Glutamatergic neuron (in vitro differentiated cells): ENCODE measurements around the gene TTC8. TPM values are rescaled to one million over a fixed set of nuclear protein-coding genes. Genes with fewer than 3 reads are reported as not detected.

ENCODE experiments used
- DNase-seq: peaks from one replicate; pipeline ENCODE4 v3.0.0; 2022
- H3K27ac Mint-ChIP-seq: one replicate; pipeline ENCODE4 v1.8.0; 2020; ENCODE audit warnings: mild to moderate bottlenecking, mixed read lengths, inconsistent platforms; ENCODE audit not compliant: unreplicated experiment
- H3K27me3 Mint-ChIP-seq: one replicate; pipeline ENCODE4 v1.8.0; 2020; ENCODE audit warnings: mild to moderate bottlenecking, moderate library complexity, mixed read lengths, inconsistent platforms; ENCODE audit not compliant: unreplicated experiment
- H3K36me3 Mint-ChIP-seq: one replicate; pipeline ENCODE4 v1.8.0; 2020; ENCODE audit warnings: mild to moderate bottlenecking, mixed read lengths, inconsistent platforms; ENCODE audit not compliant: unreplicated experiment
- H3K4me1 Mint-ChIP-seq: one replicate; pipeline ENCODE4 v1.8.0; 2020; ENCODE audit warnings: mild to moderate bottlenecking, low read depth, mixed read lengths, inconsistent platforms; ENCODE audit not compliant: unreplicated experiment
- H3K4me3 Mint-ChIP-seq: one replicate; pipeline ENCODE4 v1.8.0; 2020; ENCODE audit warnings: mild to moderate bottlenecking, mixed read lengths, inconsistent platforms; ENCODE audit not compliant: unreplicated experiment
- H3K9me3 Mint-ChIP-seq: one replicate; pipeline ENCODE4 v1.8.0; 2020; ENCODE audit warnings: mild to moderate bottlenecking, moderate library complexity, mixed read lengths, inconsistent platforms; ENCODE audit not compliant: unreplicated experiment
- total RNA-seq: library from RNA; stranded (reverse); fragmentation: NEBNext Ultra II Directional; extraction: Animal tissue kit (Norgen Biotek cat#: 25700); gene quantifications from one replicate; pipeline ENCODE4 v1.2.1, GENCODE V29; 2021; ENCODE audit not compliant: unreplicated experiment
- TF ChIP-seq, protein P1 (sequence below): fragments of 200-600 bp; sonication (generic); IDR thresholded peaks from one replicate; pipeline ENCODE4 v1.5.0; 2021; ENCODE audit not compliant: partially characterized antibody, unreplicated experiment

The TTC8 gene
- total RNA-seq, 1 donor from 2014 or later = 7.6 TPM

DNA sequence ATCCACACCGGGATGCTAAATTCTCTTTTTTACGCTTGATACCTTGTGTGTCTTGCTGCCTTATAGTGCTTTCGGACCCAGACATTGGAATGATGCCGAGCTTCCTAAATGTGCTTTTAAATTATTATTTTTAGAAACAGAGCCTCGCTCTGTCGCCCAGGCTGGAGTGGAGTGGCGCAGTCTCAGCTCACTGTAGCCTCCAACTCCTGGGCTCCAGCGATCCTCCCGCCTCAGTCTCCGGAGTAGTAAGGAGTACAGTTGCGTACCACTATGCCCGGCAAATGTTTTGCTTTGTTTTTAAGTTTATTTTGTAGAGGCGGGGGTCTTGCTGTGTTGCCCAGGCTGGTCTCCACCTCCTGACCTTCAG is 31.2 kb upstream of the TTC8 start:
- H3K9me3 Mint-ChIP-seq = peaks cover 5% of the 10 kb centered on the region
- peak overlapping the region; percentile 12 for H3K27ac Mint-ChIP-seq
- TF ChIP-seq, protein P1, sequence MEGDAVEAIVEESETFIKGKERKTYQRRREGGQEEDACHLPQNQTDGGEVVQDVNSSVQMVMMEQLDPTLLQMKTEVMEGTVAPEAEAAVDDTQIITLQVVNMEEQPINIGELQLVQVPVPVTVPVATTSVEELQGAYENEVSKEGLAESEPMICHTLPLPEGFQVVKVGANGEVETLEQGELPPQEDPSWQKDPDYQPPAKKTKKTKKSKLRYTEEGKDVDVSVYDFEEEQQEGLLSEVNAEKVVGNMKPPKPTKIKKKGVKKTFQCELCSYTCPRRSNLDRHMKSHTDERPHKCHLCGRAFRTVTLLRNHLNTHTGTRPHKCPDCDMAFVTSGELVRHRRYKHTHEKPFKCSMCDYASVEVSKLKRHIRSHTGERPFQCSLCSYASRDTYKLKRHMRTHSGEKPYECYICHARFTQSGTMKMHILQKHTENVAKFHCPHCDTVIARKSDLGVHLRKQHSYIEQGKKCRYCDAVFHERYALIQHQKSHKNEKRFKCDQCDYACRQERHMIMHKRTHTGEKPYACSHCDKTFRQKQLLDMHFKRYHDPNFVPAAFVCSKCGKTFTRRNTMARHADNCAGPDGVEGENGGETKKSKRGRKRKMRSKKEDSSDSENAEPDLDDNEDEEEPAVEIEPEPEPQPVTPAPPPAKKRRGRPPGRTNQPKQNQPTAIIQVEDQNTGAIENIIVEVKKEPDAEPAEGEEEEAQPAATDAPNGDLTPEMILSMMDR = no peak
- DNase-seq = no peak
- H3K27me3 Mint-ChIP-seq = peaks cover 8% of the 10 kb centered on the region
- peak overlapping the region; percentile 85 for H3K4me3 Mint-ChIP-seq
- H3K4me1 Mint-ChIP-seq = no peaks in the 10 kb centered on the region
- H3K36me3 Mint-ChIP-seq = no peaks in the 10 kb centered on the region

DNA sequence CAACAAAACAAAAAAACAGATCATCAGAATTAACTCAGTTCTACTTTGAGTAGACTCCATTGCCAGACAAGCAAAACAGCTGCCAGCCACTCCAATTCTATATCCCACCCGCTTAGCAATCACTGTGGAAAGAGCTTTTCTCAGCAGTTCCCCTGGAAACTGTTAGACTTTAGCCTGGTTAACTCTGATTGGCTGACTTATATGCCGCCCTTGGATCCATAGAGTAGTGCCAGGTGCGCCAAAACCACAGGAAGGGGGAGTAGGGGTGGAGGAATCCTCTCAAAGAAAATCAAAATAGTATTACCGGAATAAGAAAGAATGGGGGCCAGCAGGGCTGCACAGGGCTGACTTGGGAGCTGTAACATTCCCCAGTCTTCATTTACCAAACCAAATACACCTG is 26.3 kb upstream of the TTC8 start:
- H3K4me3 Mint-ChIP-seq = no peak overlapping the region

DNA sequence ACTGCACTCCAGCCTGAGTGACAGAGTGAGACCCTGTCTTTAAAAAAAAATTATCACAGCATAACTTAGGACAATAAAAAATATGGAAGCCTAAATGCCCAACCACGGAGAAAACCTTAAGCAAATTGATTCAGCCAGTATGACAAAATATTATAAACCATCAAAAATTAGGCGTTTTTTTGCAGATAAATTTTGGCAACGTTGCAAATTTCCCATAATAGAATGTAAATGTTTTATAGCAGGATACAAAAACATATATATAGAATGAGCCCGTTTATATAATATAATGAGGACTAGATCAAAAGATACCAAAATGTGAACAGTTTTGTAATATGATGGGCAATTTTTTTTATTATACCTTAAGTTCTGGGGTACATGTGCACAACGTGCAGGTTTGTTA is 24.9 kb upstream of the TTC8 start:
- no peaks in the 10 kb centered on the region for H3K27me3 Mint-ChIP-seq
- peaks cover 2% of the 10 kb centered on the region for H3K9me3 Mint-ChIP-seq
- no peak for DNase-seq
- H3K4me3 Mint-ChIP-seq = no peak overlapping the region
- no peaks in the 10 kb centered on the region for H3K4me1 Mint-ChIP-seq
- no peak overlapping the region for H3K27ac Mint-ChIP-seq
- TF ChIP-seq, protein P1 = no peak
- no peaks in the 10 kb centered on the region for H3K36me3 Mint-ChIP-seq

More for the DNA sequence above, 26.3 kb upstream of the TTC8 start:
- TF ChIP-seq, protein P1 = no peak
- no peaks in the 10 kb centered on the region for H3K36me3 Mint-ChIP-seq
- no peaks in the 10 kb centered on the region for H3K4me1 Mint-ChIP-seq
- DNase-seq = no peak
- H3K27ac Mint-ChIP-seq = no peak overlapping the region
- peaks cover 3% of the 10 kb centered on the region for H3K9me3 Mint-ChIP-seq
- H3K27me3 Mint-ChIP-seq = peaks cover 5% of the 10 kb centered on the region

DNA sequence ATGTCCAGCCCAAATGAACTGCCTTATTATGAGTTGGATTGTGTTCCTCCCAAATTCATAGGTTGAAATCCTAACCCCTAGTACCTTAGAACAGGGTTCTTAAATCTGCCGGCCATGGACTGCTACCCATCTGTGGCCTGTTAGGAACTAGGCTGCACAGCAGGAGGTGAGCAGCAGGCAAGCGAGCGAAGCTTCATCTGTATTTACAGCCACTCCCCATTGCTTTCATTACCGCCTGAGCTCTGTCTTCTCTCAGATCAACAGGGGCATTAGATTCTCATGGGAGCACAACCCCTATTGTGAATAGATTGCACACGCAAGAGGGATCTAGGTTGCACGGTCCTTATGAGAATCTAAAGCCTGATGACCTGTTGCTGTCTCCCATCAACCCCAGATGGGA is 21.9 kb upstream of the TTC8 start:
- no peak for DNase-seq
- no peak overlapping the region for H3K4me3 Mint-ChIP-seq
- peaks cover 1% of the 10 kb centered on the region for H3K27me3 Mint-ChIP-seq
- TF ChIP-seq, protein P1 = no peak
- H3K9me3 Mint-ChIP-seq = peaks cover 2% of the 10 kb centered on the region
- H3K27ac Mint-ChIP-seq = no peak overlapping the region
- H3K4me1 Mint-ChIP-seq = no peaks in the 10 kb centered on the region
- no peaks in the 10 kb centered on the region for H3K36me3 Mint-ChIP-seq

DNA sequence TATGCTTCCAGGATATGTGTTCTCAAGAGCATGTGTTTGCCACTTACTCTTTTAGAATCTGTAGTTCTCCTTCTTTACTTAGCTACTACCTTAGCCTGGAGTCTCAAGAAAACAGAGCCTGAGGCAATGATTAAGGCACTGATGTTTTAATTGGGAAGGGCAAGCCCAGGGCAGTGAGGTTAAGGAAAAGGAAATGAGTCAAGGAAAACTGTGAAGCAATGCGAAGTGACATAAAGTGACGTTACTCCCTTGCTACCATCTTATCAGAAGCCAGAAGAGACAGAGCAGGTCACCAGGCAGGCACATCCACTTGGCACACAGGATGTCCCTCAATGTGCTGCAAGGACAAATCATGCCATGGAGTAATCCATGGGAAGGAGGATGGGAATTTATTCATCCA is 20.4 kb upstream of the TTC8 start:
- Mint-ChIP-seq H3K27ac (no peak overlapping the region), H3K4me1 (no peaks in the 10 kb centered on the region), H3K36me3 (no peaks in the 10 kb centered on the region), H3K27me3 (peaks cover 1% of the 10 kb centered on the region), H3K4me3 (no peak overlapping the region), H3K9me3 (peaks cover 2% of the 10 kb centered on the region)
- no peak for DNase-seq
- TF ChIP-seq, protein P1 = no peak
